A549 (cell line): ENCODE results near the gene REEP3. TPM values are rescaled to one million over a fixed set of nuclear protein-coding genes. Genes with fewer than 3 reads are reported as not detected.

ENCODE experiments used
- ATAC-seq, 2 experiments: fragments of 200-7000 bp in 1 of 2; fragments of >200 bp in 1 of 2; cut with Nextera tagmentation in 1 of 2; cut with Tn5 transposase in 1 of 2; 3 replicates each; pipeline versions ENCODE4 v1.8.0 to v1.9.1; 2018 to 2020; ENCODE audit warnings: mild to moderate bottlenecking in 1 of 2, moderate library complexity in 1 of 2
- CTCF ChIA-PET: fragments of 300-600 bp; sonication (Branson Sonifier 250); formaldehyde crosslinking; extraction: SDS; loops from one replicate; lab custom pipeline; 2021; ENCODE audit warnings: antibody characterized with exemption, inconsistent platforms; lab: Yijun Ruan, JAX
- POLR2A ChIA-PET: fragments of 350-600 bp; formaldehyde crosslinking; extraction: SDS; loops from one replicate; lab custom pipeline; 2021; ENCODE audit warnings: antibody characterized with exemption, inconsistent platforms; lab: Yijun Ruan, JAX
- DNase-seq, 2 experiments: peaks; one replicate each; pipeline versions ENCODE4 v3.0.0 to v3.0.0-alpha.2; 2011 to 2016; ENCODE audit warnings: low read depth in 1 of 2, low spot score in 1 of 2
- FAIRE-seq: peaks from 2 replicates; lab custom pipeline; 2011; peaks lifted over from hg19 to GRCh38; lab: Jason Lieb, UNC
- H3K27ac ChIP-seq, 2 experiments: fragments of >200 bp; sonication (Bioruptor Twin); formaldehyde crosslinking; 3 replicates each; pipeline ENCODE4 v1.5.1; 2016 to 2017
- H3K4me1 ChIP-seq: fragments of >200 bp; sonication (Bioruptor Twin); formaldehyde crosslinking; 3 replicates; pipeline ENCODE4 v1.6.1; 2016
- H3K4me2 ChIP-seq: fragments of >200 bp; sonication (Bioruptor Twin); formaldehyde crosslinking; 3 replicates; pipeline ENCODE4 v1.6.1; 2016
- H3K4me3 ChIP-seq: fragments of >200 bp; sonication (Bioruptor Twin); formaldehyde crosslinking; 3 replicates; pipeline ENCODE4 v1.5.1; 2016
- H3K9me3 ChIP-seq: fragments of >200 bp; sonication (Bioruptor Twin); formaldehyde crosslinking; 3 replicates; pipeline ENCODE4 v1.6.1; 2016
- BHLHE40 ChIP-seq: IDR thresholded peaks from 2 replicates; pipeline ENCODE4 v1.6.1; 2012; ENCODE audit warnings: low read depth, low read length, inconsistent platforms
- CEBPB ChIP-seq, 2 experiments: fragments of >200 bp in 1 of 2; sonication (Bioruptor Twin) in 1 of 2; formaldehyde crosslinking in 1 of 2; IDR thresholded peaks; 2 replicates each; pipeline ENCODE4 v1.6.1; 2012 to 2016
- CHD2 ChIP-seq: fragments of 150-350 bp; IDR thresholded peaks from 2 replicates; pipeline ENCODE4 v1.6.1; 2014; ENCODE audit warnings: low read length; ENCODE audit not compliant: partially characterized antibody
- CHD4 ChIP-seq: fragments of 200-600 bp; sonication (generic); IDR thresholded peaks from 2 replicates; pipeline ENCODE4 v1.6.1; 2016; ENCODE audit warnings: antibody characterized with exemption, mild to moderate bottlenecking, borderline replicate concordance
- CTCF ChIP-seq: fragments of >200 bp; sonication (Bioruptor Twin); formaldehyde crosslinking; IDR thresholded peaks from 3 replicates; pipeline ENCODE4 v1.5.1; 2016
- EHF ChIP-seq: fragments of 250-450 bp; sonication (Bioruptor Pico); IDR thresholded peaks from 2 replicates; pipeline ENCODE4 v1.5.0; 2020; ENCODE audit warnings: mild to moderate bottlenecking
- EHMT2 ChIP-seq: fragments of 200-600 bp; sonication (generic); IDR thresholded peaks from 2 replicates; pipeline ENCODE4 v1.6.1; 2016; ENCODE audit warnings: antibody characterized with exemption, low read depth, mild to moderate bottlenecking, moderate library complexity
- FOSL2 ChIP-seq, 2 experiments: fragments of 450-650 bp in 1 of 2; fragments of >200 bp in 1 of 2; sonication (Bioruptor Twin) in 1 of 2; formaldehyde crosslinking; IDR thresholded peaks; 2 replicates each; pipeline versions ENCODE4 v1.5.0 to v1.6.1; 2016 to 2020; ENCODE audit warnings: mild to moderate bottlenecking in 1 of 2, moderate library complexity in 1 of 2
- FOXS1 ChIP-seq: fragments of 250-450 bp; sonication (Bioruptor Pico); IDR thresholded peaks from 2 replicates; pipeline ENCODE4 v1.5.0; 2020; ENCODE audit warnings: mild to moderate bottlenecking, moderate library complexity
- KDM1A ChIP-seq: fragments of 200-600 bp; sonication (generic); IDR thresholded peaks from 2 replicates; pipeline ENCODE4 v1.6.1; 2016; ENCODE audit warnings: low read depth, mild to moderate bottlenecking
- RAD21 ChIP-seq, 2 experiments: fragments of >200 bp in 1 of 2; sonication (Bioruptor Twin) in 1 of 2; formaldehyde crosslinking in 1 of 2; IDR thresholded peaks in 1 of 2; conservative IDR thresholded peaks in 1 of 2; 2 replicates in 1 of 2; 3 replicates in 1 of 2; pipeline ENCODE4 v1.6.1; 2012 to 2018; ENCODE audit warnings: inconsistent platforms in 1 of 2
- SREBF2 ChIP-seq: fragments of 450-650 bp; IDR thresholded peaks from 2 replicates; pipeline ENCODE4 v1.6.1; 2014; ENCODE audit warnings: mild to moderate bottlenecking, moderate library complexity
- TFCP2L1 ChIP-seq: fragments of 250-450 bp; sonication (Bioruptor Pico); IDR thresholded peaks from 2 replicates; pipeline ENCODE4 v1.5.0; 2021; ENCODE audit warnings: mild to moderate bottlenecking
- WGBS: methylation state at CpG from one replicate; pipeline ENCODE4 v1.1.6; 2017; ENCODE audit errors: missing lambda C conversion rate; 5-methylcytosine and 5-hydroxymethylcytosine counted together
- polyA plus RNA-seq, 4 experiments: library from polyadenylated mRNA; depleted of rRNA in 3 of 4; stranded (reverse); fragments of >200 nt; fragmentation: RNase III in 1 of 4; extraction: RNeasy Plus Mini Kit Qiagen cat#74134 plus additional on column Dnase treatment in 1 of 4; gene quantifications; 2 replicates in 3 of 4; 3 replicates in 1 of 4; pipeline ENCODE4 v1.2.3, GENCODE V29; 2011 to 2017
- TF ChIP-seq, protein P1 (sequence below): fragments of 450-650 bp; IDR thresholded peaks from 2 replicates; pipeline ENCODE4 v1.6.1; 2014; ENCODE audit warnings: antibody characterized with exemption
- TF ChIP-seq, protein P2 (sequence below): IDR thresholded peaks from 2 replicates; pipeline ENCODE4 v1.6.1; 2012; ENCODE audit warnings: low read depth, borderline replicate concordance
- TF ChIP-seq, protein P3 (sequence below): fragments of 200-600 bp; sonication (generic); IDR thresholded peaks from 2 replicates; pipeline ENCODE4 v1.6.1; 2016; ENCODE audit warnings: antibody characterized with exemption, mild to moderate bottlenecking, moderate library complexity

Gene REEP3
- polyA plus RNA-seq, 2 of the 4 experiments (the other 2 are of a cell fraction): 19.6 to 35.8 TPM

DNA sequence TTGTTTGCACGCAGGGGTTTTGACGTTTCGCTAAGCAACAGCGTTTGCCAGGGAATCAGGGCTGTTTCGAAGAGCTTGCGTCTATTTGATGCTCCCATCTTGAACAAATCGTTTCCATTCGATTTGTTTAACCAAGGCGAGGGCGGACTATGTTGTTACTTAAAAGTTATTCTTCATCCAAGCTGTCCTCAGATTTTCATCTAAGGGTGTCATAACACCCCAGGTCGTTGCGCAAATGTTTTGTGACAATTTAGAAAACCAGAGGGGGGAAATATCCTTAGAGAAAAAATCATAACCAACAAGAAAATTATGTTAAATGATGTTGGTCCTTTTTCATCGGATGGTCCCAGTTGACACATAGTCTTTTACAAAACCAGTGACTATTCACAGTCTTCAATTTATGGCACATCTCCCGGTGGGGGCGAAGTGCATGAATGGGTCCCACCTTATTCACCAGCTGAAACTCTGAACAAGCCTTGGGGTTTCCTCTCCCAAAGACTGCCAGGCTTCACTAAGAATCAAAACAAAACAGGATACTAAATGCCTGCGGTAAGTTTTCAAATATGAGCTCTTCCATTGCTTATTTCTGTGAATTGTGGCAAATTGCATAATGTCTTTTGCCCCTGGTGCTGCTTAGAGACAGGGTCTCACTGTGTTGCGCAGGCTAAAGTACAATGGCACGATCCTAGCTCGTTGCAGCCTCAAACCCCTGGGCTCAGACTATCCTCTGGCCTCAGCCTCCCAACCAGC, 109.9 kb downstream of the REEP3 start:
- no peak for DNase-seq
- no peak for ATAC-seq
- peaks cover 24% of the 10 kb centered on the region for H3K4me1 ChIP-seq
- peak overlapping the region; percentile 95 to 99 for H3K27ac ChIP-seq
- POLR2A ChIA-PET: interaction anchor here (0.7 to 3.3 kb wide), 16 partner anchors 68 to 1198 kb away, joined by 3 to 23 read pairs (median 4); partner anchors contain the start of genes JMJD1C and REEP3
- H3K4me2 ChIP-seq: peak overlapping the region; percentile 93
- H3K9me3 ChIP-seq: no peaks in the 10 kb centered on the region
- CTCF ChIA-PET: interaction anchor here (0.7 to 9.3 kb wide), 18 partner anchors 14 to 473 kb away, joined by 3 to 153 read pairs (median 4); no protein-coding TSS in a partner anchor
- no peak for FAIRE-seq
- TF ChIP-seq CEBPB (IDR thresholded peaks at IDR 0.05) (peak in 1 of 2 experiments; percentile 26; a peak in 1 of 4 replicates), SREBF2 (no peak), TFCP2L1 (CRISPR knock-in tag) (no peak)
- WGBS: 24% methylated on average over 19 of the region's 19 CpGs
- peak overlapping the region; percentile 70 for H3K4me3 ChIP-seq

GRCh38 chr10:63631991-63632390, 110.8 kb downstream of the REEP3 start:
- FAIRE-seq (no peak), DNase-seq (no peak), ATAC-seq (no peak)
- TF ChIP-seq, protein P1, sequence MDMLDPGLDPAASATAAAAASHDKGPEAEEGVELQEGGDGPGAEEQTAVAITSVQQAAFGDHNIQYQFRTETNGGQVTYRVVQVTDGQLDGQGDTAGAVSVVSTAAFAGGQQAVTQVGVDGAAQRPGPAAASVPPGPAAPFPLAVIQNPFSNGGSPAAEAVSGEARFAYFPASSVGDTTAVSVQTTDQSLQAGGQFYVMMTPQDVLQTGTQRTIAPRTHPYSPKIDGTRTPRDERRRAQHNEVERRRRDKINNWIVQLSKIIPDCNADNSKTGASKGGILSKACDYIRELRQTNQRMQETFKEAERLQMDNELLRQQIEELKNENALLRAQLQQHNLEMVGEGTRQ: no peak
- TF ChIP-seq CTCF (no peak), EHMT2 (no peak), KDM1A (no peak), CHD2 (no peak), FOSL2 (IDR thresholded peaks at IDR 0.05) (no peak), FOSL2 (CRISPR knock-in tag; IDR thresholded peaks at IDR 0.05) (no peak)
- TF ChIP-seq, protein P2, sequence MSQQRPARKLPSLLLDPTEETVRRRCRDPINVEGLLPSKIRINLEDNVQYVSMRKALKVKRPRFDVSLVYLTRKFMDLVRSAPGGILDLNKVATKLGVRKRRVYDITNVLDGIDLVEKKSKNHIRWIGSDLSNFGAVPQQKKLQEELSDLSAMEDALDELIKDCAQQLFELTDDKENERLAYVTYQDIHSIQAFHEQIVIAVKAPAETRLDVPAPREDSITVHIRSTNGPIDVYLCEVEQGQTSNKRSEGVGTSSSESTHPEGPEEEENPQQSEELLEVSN: no peak
- H3K4me3 ChIP-seq: no peak overlapping the region
- H3K9me3 ChIP-seq: no peaks in the 10 kb centered on the region
- peak overlapping the region; percentile 4 to 95; a peak in 4 of 6 replicates for H3K27ac ChIP-seq
- peak overlapping the region; percentile 93; the same call in 1 of the 3 replicates for H3K4me2 ChIP-seq
- H3K4me1 ChIP-seq: peaks cover 24% of the 10 kb centered on the region
- ChIA-PET POLR2A (interaction anchor here (2.7 to 3.3 kb wide), 3 partner anchors 81 to 363 kb away, joined by 16 to 23 read pairs (median 17); no protein-coding TSS in a partner anchor), CTCF (interaction anchor here (1.0 to 9.3 kb wide), 6 partner anchors 80 to 466 kb away, joined by 3 to 153 read pairs (median 32); no protein-coding TSS in a partner anchor)
- 61% methylated on average over 3 of the region's 3 CpGs for WGBS

DNA sequence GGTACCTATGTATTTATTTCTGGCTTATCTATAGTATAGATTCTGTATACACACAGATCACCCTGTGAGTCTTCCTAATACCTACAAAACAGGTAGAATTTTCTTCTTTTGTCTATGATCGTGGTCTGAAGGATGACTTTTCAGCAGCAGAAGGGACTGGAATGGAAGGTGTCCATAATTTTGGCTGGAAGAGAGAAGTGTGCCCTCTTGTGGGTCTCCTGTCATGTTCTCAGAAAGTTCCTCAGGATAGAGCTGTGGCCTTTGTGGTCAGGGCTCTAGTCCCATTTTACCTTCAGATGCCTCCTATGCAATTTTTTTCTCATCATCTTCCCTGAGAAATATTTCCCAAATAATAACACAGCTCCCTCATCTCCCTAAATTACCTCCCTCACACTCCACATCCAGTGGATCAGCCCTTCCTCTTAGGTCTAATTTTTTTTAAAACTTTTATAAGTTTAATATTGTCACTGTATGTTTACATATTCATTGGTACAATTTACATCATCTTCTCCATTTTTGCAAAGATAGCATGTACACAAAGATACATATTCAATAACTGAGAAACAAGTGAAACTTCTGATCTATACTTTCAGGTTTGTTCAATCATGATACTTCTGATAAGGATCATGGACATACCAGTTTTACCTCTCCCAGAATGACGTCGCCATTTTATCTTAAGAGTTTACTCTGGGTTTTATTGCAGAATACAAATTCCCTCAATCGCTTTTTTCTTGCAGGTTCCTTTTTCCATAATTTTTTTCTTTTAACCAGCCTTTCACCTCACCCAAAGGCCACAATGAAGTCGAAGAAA, 112.7 kb downstream of the REEP3 start:
- ChIA-PET CTCF (interaction anchor here (0.6 to 9.3 kb wide), 21 partner anchors 12 to 473 kb away, joined by 3 to 153 read pairs (median 3); no protein-coding TSS in a partner anchor), POLR2A (no interaction called here)
- no peak overlapping the region for H3K4me3 ChIP-seq
- WGBS: 68% methylated on average over 5 of the region's 5 CpGs
- FAIRE-seq (no peak), ATAC-seq (no peak), DNase-seq (peak; percentile 42 to 71)
- H3K4me2 ChIP-seq: 0 out of 3 replicates have a peak overlapping the region, but pooled peaks have one; percentile 9
- peaks cover 23% of the 10 kb centered on the region for H3K4me1 ChIP-seq
- H3K9me3 ChIP-seq: no peaks in the 10 kb centered on the region
- H3K27ac ChIP-seq: peak overlapping the region in 1 of 2 experiments; percentile 7; a peak in 1 of 6 replicates
- no peak for TF ChIP-seq BHLHE40
- TF ChIP-seq, protein P2: no peak
- TF ChIP-seq FOXS1: no peak
- TF ChIP-seq, protein P3, sequence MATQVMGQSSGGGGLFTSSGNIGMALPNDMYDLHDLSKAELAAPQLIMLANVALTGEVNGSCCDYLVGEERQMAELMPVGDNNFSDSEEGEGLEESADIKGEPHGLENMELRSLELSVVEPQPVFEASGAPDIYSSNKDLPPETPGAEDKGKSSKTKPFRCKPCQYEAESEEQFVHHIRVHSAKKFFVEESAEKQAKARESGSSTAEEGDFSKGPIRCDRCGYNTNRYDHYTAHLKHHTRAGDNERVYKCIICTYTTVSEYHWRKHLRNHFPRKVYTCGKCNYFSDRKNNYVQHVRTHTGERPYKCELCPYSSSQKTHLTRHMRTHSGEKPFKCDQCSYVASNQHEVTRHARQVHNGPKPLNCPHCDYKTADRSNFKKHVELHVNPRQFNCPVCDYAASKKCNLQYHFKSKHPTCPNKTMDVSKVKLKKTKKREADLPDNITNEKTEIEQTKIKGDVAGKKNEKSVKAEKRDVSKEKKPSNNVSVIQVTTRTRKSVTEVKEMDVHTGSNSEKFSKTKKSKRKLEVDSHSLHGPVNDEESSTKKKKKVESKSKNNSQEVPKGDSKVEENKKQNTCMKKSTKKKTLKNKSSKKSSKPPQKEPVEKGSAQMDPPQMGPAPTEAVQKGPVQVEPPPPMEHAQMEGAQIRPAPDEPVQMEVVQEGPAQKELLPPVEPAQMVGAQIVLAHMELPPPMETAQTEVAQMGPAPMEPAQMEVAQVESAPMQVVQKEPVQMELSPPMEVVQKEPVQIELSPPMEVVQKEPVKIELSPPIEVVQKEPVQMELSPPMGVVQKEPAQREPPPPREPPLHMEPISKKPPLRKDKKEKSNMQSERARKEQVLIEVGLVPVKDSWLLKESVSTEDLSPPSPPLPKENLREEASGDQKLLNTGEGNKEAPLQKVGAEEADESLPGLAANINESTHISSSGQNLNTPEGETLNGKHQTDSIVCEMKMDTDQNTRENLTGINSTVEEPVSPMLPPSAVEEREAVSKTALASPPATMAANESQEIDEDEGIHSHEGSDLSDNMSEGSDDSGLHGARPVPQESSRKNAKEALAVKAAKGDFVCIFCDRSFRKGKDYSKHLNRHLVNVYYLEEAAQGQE: no peak
- no peak for TF ChIP-seq TFCP2L1 (CRISPR knock-in tag)
- no peak for TF ChIP-seq CHD4
- peak; percentile 63 to 64 for TF ChIP-seq RAD21 (conservative IDR thresholded peaks at IDR 0.05 in 1 of 2, IDR thresholded peaks at IDR 0.05 in 1 of 2)
- no peak for TF ChIP-seq EHF (CRISPR knock-in tag)
- peak; percentile 73 for TF ChIP-seq CTCF
